CD14-positive monocyte (primary cell): Measurements from ENCODE around the gene TMCC3. TPM values are rescaled to one million over a fixed set of nuclear protein-coding genes. Genes with fewer than 3 reads are reported as not detected.

Experiments
- DNase-seq, 3 donors: peaks; one replicate each; pipeline ENCODE4 v3.0.0-alpha.2; 2011 to 2022
- H2AFZ ChIP-seq: 2 replicates; pipeline ENCODE4 v1.6.0; 2012; ENCODE audit warnings: mild to moderate bottlenecking, low read depth, low read length, inconsistent platforms; ENCODE audit not compliant: insufficient read depth, poor library complexity, severe bottlenecking
- H3K27ac ChIP-seq, 2 donors: 1 replicate in 1 of 2; 2 replicates in 1 of 2; pipeline ENCODE4 v1.5.1; 2012 to 2013; ENCODE audit warnings: low read length in 2 of 2, control low read depth in 1 of 2, inconsistent platforms in 1 of 2, low read depth in 1 of 2, mild to moderate bottlenecking in 1 of 2
- H3K27me3 ChIP-seq, 2 donors: one replicate each; pipeline versions ENCODE4 v1.6.0 to v1.6.1; 2011 to 2013; ENCODE audit warnings: low read length in 2 of 2; ENCODE audit not compliant: control insufficient read depth in 2 of 2, insufficient read depth in 2 of 2
- H3K36me3 ChIP-seq, 2 donors: replicated peaks in 1 of 2; 1 replicate in 1 of 2; 2 replicates in 1 of 2; pipeline versions ENCODE4 v1.5.1 to v1.6.1; 2012 to 2013; ENCODE audit warnings: low read length in 2 of 2, control low read depth in 1 of 2, inconsistent platforms in 1 of 2, mild to moderate bottlenecking in 1 of 2; ENCODE audit not compliant: insufficient read depth in 2 of 2, control insufficient read depth in 1 of 2
- H3K4me1 ChIP-seq, 2 donors: 1 replicate in 1 of 2; 2 replicates in 1 of 2; pipeline versions ENCODE4 v1.5.1 to v1.6.1; 2012 to 2013; ENCODE audit warnings: low read length in 2 of 2, control low read depth in 1 of 2, inconsistent platforms in 1 of 2, mild to moderate bottlenecking in 1 of 2, moderate library complexity in 1 of 2; ENCODE audit not compliant: insufficient read depth in 2 of 2, control insufficient read depth in 1 of 2
- H3K4me2 ChIP-seq: replicated peaks from 2 replicates; pipeline ENCODE3; 2012; ENCODE audit warnings: low read length, moderate library complexity, mild to moderate bottlenecking; ENCODE audit not compliant: poor library complexity, severe bottlenecking; ENCODE audit errors: extremely low read depth
- H3K4me3 ChIP-seq, 3 experiments: fragments of 200-600 bp in 1 of 3; sonication (generic) in 1 of 3; replicated peaks in 1 of 3; 1 replicate in 2 of 3; 2 replicates in 1 of 3; pipeline ENCODE4 v1.5.1; 2011 to 2013; ENCODE audit warnings: low read length in 3 of 3, mild to moderate bottlenecking in 3 of 3, control low read depth in 2 of 3, low read depth in 2 of 3, inconsistent platforms in 1 of 3, moderate library complexity in 1 of 3
- H3K79me2 ChIP-seq: 2 replicates; pipeline ENCODE4 v1.6.0; 2012; ENCODE audit warnings: mild to moderate bottlenecking, control low read depth, inconsistent platforms, low read length, moderate library complexity; ENCODE audit not compliant: insufficient read depth
- H3K9ac ChIP-seq: 2 replicates; pipeline ENCODE4 v1.6.0; 2017; ENCODE audit warnings: low read length, mild to moderate bottlenecking; ENCODE audit not compliant: insufficient read depth, poor library complexity, severe bottlenecking
- H3K9me3 ChIP-seq, 2 donors: replicated peaks in 1 of 2; 1 replicate in 1 of 2; 2 replicates in 1 of 2; pipeline versions ENCODE4 v1.5.1 to v1.6.1; 2012 to 2013; ENCODE audit warnings: low read length in 2 of 2, control low read depth in 1 of 2; ENCODE audit not compliant: control insufficient read depth in 1 of 2, insufficient read depth in 1 of 2
- H4K20me1 ChIP-seq: 2 replicates; pipeline ENCODE4 v1.6.0; 2012; ENCODE audit warnings: mild to moderate bottlenecking, low read length, control low read depth, moderate library complexity; ENCODE audit not compliant: insufficient read depth
- H3K27ac Mint-ChIP-seq, 7 donors: one replicate each; pipeline ENCODE4 v1.8.0; 2020; ENCODE audit warnings: mild to moderate bottlenecking in 7 of 7, mixed read lengths in 7 of 7, moderate library complexity in 6 of 7, inconsistent platforms in 2 of 7
- H3K27me3 Mint-ChIP-seq, 3 donors: one replicate each; pipeline ENCODE4 v1.8.0; 2021 to 2022; ENCODE audit warnings: low read depth in 3 of 3, mild to moderate bottlenecking in 3 of 3, mixed read lengths in 3 of 3, moderate library complexity in 3 of 3, inconsistent platforms in 1 of 3
- H3K36me3 Mint-ChIP-seq, 2 donors: one replicate each; pipeline ENCODE4 v1.8.0; 2020; ENCODE audit warnings: mixed read lengths in 2 of 2, inconsistent platforms in 1 of 2, mild to moderate bottlenecking in 1 of 2
- H3K4me1 Mint-ChIP-seq: one replicate; pipeline ENCODE4 v1.8.0; 2020; ENCODE audit warnings: mild to moderate bottlenecking, mixed read lengths
- H3K4me3 Mint-ChIP-seq, 2 donors: one replicate each; pipeline ENCODE4 v1.8.0; 2020; ENCODE audit warnings: mild to moderate bottlenecking in 2 of 2, mixed read lengths in 2 of 2, moderate library complexity in 1 of 2
- H3K9me3 Mint-ChIP-seq, 7 donors: one replicate each; pipeline ENCODE4 v1.8.0; 2020 to 2022; ENCODE audit warnings: mixed read lengths in 7 of 7, mild to moderate bottlenecking in 6 of 7, moderate library complexity in 6 of 7, inconsistent platforms in 2 of 7
- WGBS: methylation state at CpG from one replicate; pipeline ENCODE4 v1.1.5; 2013; ENCODE audit warnings: missing lambda C conversion rate; ENCODE audit not compliant: insufficient coverage; 5-methylcytosine and 5-hydroxymethylcytosine counted together
- intact Hi-C, 2 donors: fragments of 100-400 bp; cut with micrococcal nuclease; formaldehyde crosslinking; loops; one replicate each; pipeline versions ENCODE4 v1.15.0 to v1.15.1; 2023
- polyA plus RNA-seq, 3 donors: library from polyadenylated mRNA; depleted of rRNA in 1 of 3; unstranded in 2 of 3; stranded (reverse) in 1 of 3; fragments of 300-500 nt in 2 of 3; fragments of >200 nt in 1 of 3; fragmentation: Illumina TruSeq in 2 of 3; gene quantifications; 1 replicate in 2 of 3; 2 replicates in 1 of 3; pipeline ENCODE4 v1.2.3, GENCODE V29; 2012 to 2021
- TF ChIP-seq, protein P1 (sequence below): fragments of 200-600 bp; IDR thresholded peaks from one replicate; pipeline ENCODE4 v1.8.0; 2022; ENCODE audit warnings: antibody characterized with exemption, mild to moderate bottlenecking

TMCC3 gene
- polyA plus RNA-seq, 3 donors: 3.4 to 14.7 (median 7.1) TPM

DNA sequence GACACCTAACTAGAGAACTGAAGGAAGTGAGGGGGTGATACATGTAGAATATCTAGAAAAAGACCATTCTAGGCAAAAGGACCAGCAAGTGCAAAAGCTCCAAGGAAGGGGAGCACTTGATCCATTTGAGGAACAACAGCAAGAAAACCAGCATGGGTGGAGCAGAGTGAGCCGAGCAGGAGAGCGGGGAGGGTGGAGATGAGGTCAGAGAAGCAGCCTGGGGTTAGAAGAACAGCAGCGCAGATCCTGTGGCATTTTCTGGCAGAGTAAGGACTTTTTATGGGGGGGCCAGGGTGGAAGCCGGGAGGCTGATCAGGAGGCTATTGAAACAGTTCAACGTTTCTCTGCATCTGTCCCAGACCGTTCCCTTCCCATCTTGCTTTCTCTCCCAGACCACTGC lies 24.5 kb upstream of the TMCC3 start:
- H3K4me2 ChIP-seq: peak overlapping the region; percentile 55
- H3K36me3 ChIP-seq: no peaks in the 10 kb centered on the region
- Mint-ChIP-seq H3K9me3 (peaks cover 0 to 1% (median 0%) of the 10 kb centered on the region in 7 donors), H3K36me3 (peaks cover 0 to 5% of the 10 kb centered on the region in 2 donors), H3K27ac (peak overlapping the region; percentile 98 to 100 (median 99)), H3K27me3 (peaks cover 0 to 6% (median 3%) of the 10 kb centered on the region in 3 donors), H3K4me3 (peak overlapping the region; percentile 22 to 63), H3K4me1 (peaks cover 55% of the 10 kb centered on the region)
- intact Hi-C loops: loop anchor here in 1 of 2 donors (5.0 kb wide), 1 partner anchor 33 kb away; no protein-coding TSS in a partner anchor
- no peaks in the 10 kb centered on the region for H3K27me3 ChIP-seq
- TF ChIP-seq, protein P1, sequence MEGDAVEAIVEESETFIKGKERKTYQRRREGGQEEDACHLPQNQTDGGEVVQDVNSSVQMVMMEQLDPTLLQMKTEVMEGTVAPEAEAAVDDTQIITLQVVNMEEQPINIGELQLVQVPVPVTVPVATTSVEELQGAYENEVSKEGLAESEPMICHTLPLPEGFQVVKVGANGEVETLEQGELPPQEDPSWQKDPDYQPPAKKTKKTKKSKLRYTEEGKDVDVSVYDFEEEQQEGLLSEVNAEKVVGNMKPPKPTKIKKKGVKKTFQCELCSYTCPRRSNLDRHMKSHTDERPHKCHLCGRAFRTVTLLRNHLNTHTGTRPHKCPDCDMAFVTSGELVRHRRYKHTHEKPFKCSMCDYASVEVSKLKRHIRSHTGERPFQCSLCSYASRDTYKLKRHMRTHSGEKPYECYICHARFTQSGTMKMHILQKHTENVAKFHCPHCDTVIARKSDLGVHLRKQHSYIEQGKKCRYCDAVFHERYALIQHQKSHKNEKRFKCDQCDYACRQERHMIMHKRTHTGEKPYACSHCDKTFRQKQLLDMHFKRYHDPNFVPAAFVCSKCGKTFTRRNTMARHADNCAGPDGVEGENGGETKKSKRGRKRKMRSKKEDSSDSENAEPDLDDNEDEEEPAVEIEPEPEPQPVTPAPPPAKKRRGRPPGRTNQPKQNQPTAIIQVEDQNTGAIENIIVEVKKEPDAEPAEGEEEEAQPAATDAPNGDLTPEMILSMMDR: no peak
- H3K4me3 ChIP-seq: peak overlapping the region in 1 of 3 experiments; percentile 62
- H3K9ac ChIP-seq: no peak overlapping the region
- WGBS: no CpG with 5 or more reads among the region's 6 CpGs
- no peak overlapping the region for H2AFZ ChIP-seq
- no peaks in the 10 kb centered on the region for H4K20me1 ChIP-seq
- H3K79me2 ChIP-seq: no peaks in the 10 kb centered on the region
- no peaks in the 10 kb centered on the region for H3K9me3 ChIP-seq
- DNase-seq: peak; percentile 64 to 69 (median 64)
- peaks cover 54 to 56% of the 10 kb centered on the region in 2 donors for H3K4me1 ChIP-seq
- peak overlapping the region; percentile 95 to 97 for H3K27ac ChIP-seq

DNA sequence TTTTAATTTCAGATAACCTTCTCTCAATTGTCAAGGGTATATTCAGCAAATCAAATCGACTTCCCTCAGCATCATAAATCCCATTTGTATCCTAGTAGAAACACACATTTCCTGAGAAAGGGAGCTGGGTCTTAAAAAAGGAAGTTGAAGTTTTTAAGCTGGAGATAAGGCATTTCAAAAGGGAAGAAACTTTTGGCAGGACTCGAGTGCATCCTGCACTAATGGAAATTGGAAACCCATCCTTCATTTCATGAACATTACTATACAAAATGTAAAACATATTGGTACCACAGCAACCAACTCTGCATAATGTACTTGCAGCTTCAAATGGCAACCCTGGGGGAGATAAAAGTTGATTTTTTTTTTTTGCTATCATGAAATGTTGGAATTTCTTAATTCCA lies 23.7 kb upstream of the TMCC3 start:
- H3K9me3 Mint-ChIP-seq: no peaks in the 10 kb centered on the region
- peak overlapping the region in 1 of 3 experiments; percentile 3 for H3K4me3 ChIP-seq
- no peak for DNase-seq

More for the DNA sequence above, 23.7 kb upstream of the TMCC3 start:
- H3K36me3 Mint-ChIP-seq: peaks cover 0 to 5% of the 10 kb centered on the region in 2 donors
- peaks cover 55% of the 10 kb centered on the region for H3K4me1 Mint-ChIP-seq
- H4K20me1 ChIP-seq: no peaks in the 10 kb centered on the region
- no peaks in the 10 kb centered on the region for H3K36me3 ChIP-seq
- no peak overlapping the region for H3K4me3 Mint-ChIP-seq
- H3K27me3 Mint-ChIP-seq: peaks cover 0 to 5% (median 3%) of the 10 kb centered on the region in 3 donors
- H3K27me3 ChIP-seq: no peaks in the 10 kb centered on the region
- no CpG with 5 or more reads among the region's 2 CpGs for WGBS
- peaks cover 54 to 56% of the 10 kb centered on the region in 2 donors for H3K4me1 ChIP-seq
- TF ChIP-seq, protein P1: no peak
- H3K27ac Mint-ChIP-seq: peak overlapping the region in 4 of 7 donors; percentile 8 to 60 (median 35)
- intact Hi-C loops: no loop called here
- H2AFZ ChIP-seq: no peak overlapping the region
- H3K27ac ChIP-seq: peak overlapping the region in 1 of 2 donors; percentile 6
- no peaks in the 10 kb centered on the region for H3K79me2 ChIP-seq
- H3K4me2 ChIP-seq: no peak overlapping the region
- H3K9ac ChIP-seq: no peak overlapping the region
- no peaks in the 10 kb centered on the region for H3K9me3 ChIP-seq
